B cell (primary cell): ENCODE data around the gene ZBTB16. TPM values are rescaled to one million over a fixed set of nuclear protein-coding genes. Genes with fewer than 3 reads are reported as not detected.

ENCODE experiments used
- ATAC-seq: fragments of 200-7000 bp; cut with Tn5 transposase; one replicate; pipeline ENCODE4 v1.10.0; 2021; ENCODE audit warnings: low read depth, mild to moderate bottlenecking, moderate number of reproducible peaks, moderate library complexity
- CTCF ChIA-PET: fragments of 350-600 bp; sonication (Branson Sonifier 250); formaldehyde crosslinking; loops from one replicate; lab custom pipeline; 2021; ENCODE audit warnings: antibody characterized with exemption, inconsistent platforms; lab: Charles Lee
- POLR2A ChIA-PET: fragments of 350-600 bp; sonication (Branson Sonifier 250); formaldehyde crosslinking; loops from one replicate; lab custom pipeline; 2021; ENCODE audit warnings: antibody characterized with exemption; lab: Charles Lee
- DNase-seq: peaks from one replicate; pipeline ENCODE4 v3.0.0; 2013
- H2AFZ ChIP-seq: 2 replicates; pipeline ENCODE4 v1.6.1; 2012; ENCODE audit warnings: mild to moderate bottlenecking, low read depth, low read length; ENCODE audit not compliant: insufficient read depth, poor library complexity, severe bottlenecking
- H3K27ac ChIP-seq, 2 donors: 1 replicate in 1 of 2; 2 replicates in 1 of 2; pipeline ENCODE4 v1.5.1; 2012 to 2013; ENCODE audit warnings: low read length in 2 of 2, mild to moderate bottlenecking in 2 of 2, moderate library complexity in 1 of 2
- H3K27me3 ChIP-seq, 4 experiments: fragments of 200-600 bp in 1 of 4; sonication (generic) in 1 of 4; replicated peaks in 1 of 4; 1 replicate in 2 of 4; 2 replicates in 2 of 4; pipeline versions ENCODE4 v1.6.1 to v1.7.0; 2013 to 2016; ENCODE audit warnings: low read length in 3 of 4, mild to moderate bottlenecking in 2 of 4, mixed read lengths in 1 of 4, moderate library complexity in 1 of 4; ENCODE audit not compliant: insufficient read depth in 4 of 4, control insufficient read depth in 3 of 4; ENCODE audit errors: control extremely low read depth in 1 of 4
- H3K36me3 ChIP-seq, 2 experiments: replicated peaks in 1 of 2; 1 replicate in 1 of 2; 2 replicates in 1 of 2; pipeline versions ENCODE4 v1.6.1 to v1.7.1; 2013; ENCODE audit warnings: low read length in 1 of 2; ENCODE audit not compliant: insufficient read depth in 2 of 2, control insufficient read depth in 1 of 2; ENCODE audit errors: control extremely low read depth in 1 of 2, extremely low read depth in 1 of 2
- H3K4me1 ChIP-seq, 2 donors: fragments of 200-600 bp in 1 of 2; sonication (generic) in 1 of 2; 1 replicate in 1 of 2; 2 replicates in 1 of 2; pipeline versions ENCODE4 v1.5.1 to v1.6.1; 2013 to 2017; ENCODE audit warnings: low read length in 2 of 2; ENCODE audit not compliant: control insufficient read depth in 2 of 2, insufficient read depth in 2 of 2
- H3K4me2 ChIP-seq: replicated peaks from 2 replicates; pipeline ENCODE3; 2012; ENCODE audit warnings: mild to moderate bottlenecking, low read depth, low read length; ENCODE audit not compliant: poor library complexity, severe bottlenecking
- H3K4me3 ChIP-seq, 5 experiments: fragments of 200-600 bp in 1 of 5; sonication (generic) in 1 of 5; 1 replicate in 3 of 5; 2 replicates in 2 of 5; pipeline versions ENCODE4 v1.5.1 to v1.7.0; 2011 to 2016; ENCODE audit warnings: low read length in 4 of 5, mild to moderate bottlenecking in 4 of 5, low read depth in 2 of 5, control low read depth in 1 of 5, moderate library complexity in 1 of 5; ENCODE audit not compliant: insufficient read depth in 1 of 5; ENCODE audit errors: control extremely low read depth in 1 of 5, extremely low read depth in 1 of 5
- H3K79me2 ChIP-seq: fragments of 200-600 bp; sonication (generic); one replicate; pipeline ENCODE4 v1.6.0; 2016; ENCODE audit warnings: low read length; ENCODE audit not compliant: control insufficient read depth, insufficient read depth
- H3K9ac ChIP-seq: fragments of 200-600 bp; sonication (generic); 2 replicates; pipeline ENCODE4 v1.6.1; 2017; ENCODE audit warnings: mild to moderate bottlenecking, low read length, moderate library complexity
- H3K9me3 ChIP-seq, 3 donors: one replicate each; pipeline versions ENCODE4 v1.6.1 to v1.7.1; 2013; ENCODE audit warnings: low read length in 2 of 3; ENCODE audit not compliant: control insufficient read depth in 2 of 3, insufficient read depth in 1 of 3; ENCODE audit errors: control extremely low read depth in 1 of 3
- H4K20me1 ChIP-seq: 2 replicates; pipeline ENCODE4 v1.6.0; 2012; ENCODE audit warnings: mild to moderate bottlenecking, low read length; ENCODE audit not compliant: insufficient read depth, control insufficient read depth, poor library complexity, severe bottlenecking
- H3K27ac Mint-ChIP-seq: one replicate; pipeline ENCODE4 v1.8.0; 2021; ENCODE audit warnings: mixed read lengths
- H3K27me3 Mint-ChIP-seq: one replicate; pipeline ENCODE4 v1.8.0; 2021; ENCODE audit warnings: mixed read lengths
- H3K4me1 Mint-ChIP-seq: one replicate; pipeline ENCODE4 v1.8.0; 2021; ENCODE audit warnings: mixed read lengths
- H3K4me3 Mint-ChIP-seq: one replicate; pipeline ENCODE4 v1.8.0; 2021; ENCODE audit warnings: mixed read lengths
- H3K9me3 Mint-ChIP-seq: one replicate; pipeline ENCODE4 v1.8.0; 2022; ENCODE audit warnings: mixed read lengths; ENCODE audit not compliant: insufficient read depth
- CTCF ChIP-seq: fragments of 200-600 bp; IDR thresholded peaks from one replicate; pipeline ENCODE4 v1.8.0; 2022; ENCODE audit warnings: antibody characterized with exemption, mild to moderate bottlenecking
- EZH2 ChIP-seq: IDR thresholded peaks from 2 replicates; pipeline ENCODE4 v1.6.1; 2012; ENCODE audit warnings: borderline replicate concordance, low read depth, mild to moderate bottlenecking, moderate library complexity, low read length; ENCODE audit not compliant: insufficient read depth, poor library complexity, severe bottlenecking
- WGBS: methylation state at CpG from one replicate; pipeline ENCODE4 v1.1.5; 2013; ENCODE audit warnings: missing lambda C conversion rate; ENCODE audit not compliant: insufficient coverage; 5-methylcytosine and 5-hydroxymethylcytosine counted together
- intact Hi-C: fragments of 100-400 bp; cut with micrococcal nuclease; formaldehyde crosslinking; loops from one replicate; pipeline ENCODE4 v1.10.0; 2022
- polyA plus RNA-seq: library from polyadenylated mRNA; depleted of rRNA; stranded (reverse); fragments of >200 nt; gene quantifications from 2 replicates; pipeline ENCODE4 v1.2.3, GENCODE V29; 2012
- total RNA-seq, 2 donors: library from RNA; stranded (reverse); fragments of 120-200 nt in 1 of 2; gene quantifications; 1 replicate in 1 of 2; 2 replicates in 1 of 2; pipeline versions ENCODE4 v1.2.3 to v1.2.4, GENCODE V29; 2013 to 2022

ZBTB16 gene
- total and polyA plus RNA-seq, 2 donors (not counting 1 experiment from before 2014, with no cell fraction given): 16.0 to 20.6 TPM

GRCh38 chr11:114174712-114175495 lies 115.4 kb downstream of the ZBTB16 start:
- Mint-ChIP-seq H3K27me3 (peaks cover 4% of the 10 kb centered on the region), H3K27ac (no peak overlapping the region), H3K4me3 (no peak overlapping the region), H3K4me1 (peaks cover 58% of the 10 kb centered on the region), H3K9me3 (no peaks in the 10 kb centered on the region)
- Histone ChIP-seq H3K4me2 (no peak overlapping the region), H3K27me3 (no peaks in the 10 kb centered on the region), H3K9ac (no peak overlapping the region), H3K36me3 (no peaks in the 10 kb centered on the region), H3K4me3 (no peak overlapping the region), H2AFZ (no peak overlapping the region), H3K27ac (no peak overlapping the region), H3K4me1 (peaks cover 46 to 56% of the 10 kb centered on the region in 2 donors), H4K20me1 (no peaks in the 10 kb centered on the region), H3K79me2 (peaks cover 5% of the 10 kb centered on the region), H3K9me3 (no peaks in the 10 kb centered on the region)
- intact Hi-C loops: no loop called here
- no CpG with 5 or more reads among the region's 3 CpGs for WGBS
- no peak for ATAC-seq
- ChIA-PET POLR2A (interaction anchor here (0.6 kb wide), 1 partner anchor 12 kb away, joined by 9 read pairs; no protein-coding TSS in a partner anchor), CTCF (interaction anchor here (0.8 to 1.9 kb wide), 4 partner anchors 17 to 279 kb away, joined by 4 to 6 read pairs (median 4); no protein-coding TSS in a partner anchor)
- DNase-seq: no peak
- TF ChIP-seq EZH2 (no peak), CTCF (no peak)

DNA sequence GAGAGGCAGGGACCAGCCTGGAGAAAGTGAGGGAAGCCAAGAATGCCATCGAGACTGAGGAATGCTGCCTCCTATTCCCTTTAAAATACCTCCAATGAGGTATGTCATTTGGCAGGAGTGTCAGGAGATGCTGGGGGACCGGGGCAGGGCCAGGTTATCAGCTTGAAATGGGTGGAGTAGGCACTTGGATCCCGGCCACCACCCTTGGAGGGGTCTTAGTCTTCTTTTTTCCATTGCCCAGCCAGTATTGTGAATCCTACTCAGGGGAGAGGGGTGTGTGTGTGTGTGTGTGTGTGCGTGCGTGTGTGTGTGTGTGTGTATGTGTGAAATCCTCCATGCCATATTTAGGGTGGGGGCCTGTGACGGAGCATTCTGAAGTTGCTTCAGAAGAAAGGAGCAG lies 116.2 kb downstream of the ZBTB16 start:
- intact Hi-C loops: no loop called here
- POLR2A ChIA-PET: no interaction called here
- WGBS: 68% methylated on average over 2 of the region's 6 CpGs
- Histone ChIP-seq H3K4me2 (no peak overlapping the region), H2AFZ (no peak overlapping the region), H3K27me3 (no peaks in the 10 kb centered on the region), H3K4me1 (peaks cover 54 to 63% of the 10 kb centered on the region in 2 donors), H3K79me2 (peaks cover 5% of the 10 kb centered on the region), H3K4me3 (no peak overlapping the region), H4K20me1 (no peaks in the 10 kb centered on the region), H3K9me3 (no peaks in the 10 kb centered on the region), H3K9ac (no peak overlapping the region), H3K36me3 (no peaks in the 10 kb centered on the region), H3K27ac (no peak overlapping the region)
- no peak for ATAC-seq
- Mint-ChIP-seq H3K9me3 (no peaks in the 10 kb centered on the region), H3K4me3 (no peak overlapping the region), H3K4me1 (peaks cover 65% of the 10 kb centered on the region), H3K27ac (no peak overlapping the region), H3K27me3 (peaks cover 4% of the 10 kb centered on the region)
- no peak for TF ChIP-seq CTCF
- no peak for TF ChIP-seq EZH2
- no peak for DNase-seq
- CTCF ChIA-PET: interaction anchor here (1.0 to 5.9 kb wide), 3 partner anchors 85 to 183 kb away, joined by 3 to 93 read pairs (median 6); no protein-coding TSS in a partner anchor
